ENCODE results near the gene HCRTR1. TPM values are rescaled to one million over a fixed set of nuclear protein-coding genes. Genes with fewer than 3 reads are reported as not detected.

HCRTR1 gene
- total RNA-seq, 1 experiment from 2014 or later, result not detected

- Histone ChIP-seq H3K4me3 (no peak overlapping the region), H3K27me3 (replicated peaks) (no peaks in the 10 kb centered on the region), H3K36me3 (peaks cover 94% of the 10 kb centered on the region), H3K9me3 (replicated peaks) (no peaks in the 10 kb centered on the region), H3K4me1 (replicated peaks) (peaks cover 29% of the 10 kb centered on the region), H3K27ac (no peak overlapping the region)
- DNase-seq (ENCODE audit: low read depth in 1 of 2, low spot score in 2 of 2), result no peak
Observed at GRCh38 chr1:31661856-31662255, 44.4 kb downstream of the HCRTR1 start.

- H3K36me3 ChIP-seq, result peaks cover 94% of the 10 kb centered on the region
Observed at GRCh38 chr1:31662463-31662862, 45.0 kb downstream of the HCRTR1 start.

GRCh38 chr1:31663622-31664452 is 46.3 kb downstream of the HCRTR1 start:
- Histone ChIP-seq H3K4me1 (replicated peaks) (peaks cover 37% of the 10 kb centered on the region), H3K27ac (peak overlapping the region; percentile 57), H3K4me3 (no peak overlapping the region), H3K27me3 (replicated peaks) (no peaks in the 10 kb centered on the region), H3K9me3 (replicated peaks) (no peaks in the 10 kb centered on the region), H3K36me3 (peaks cover 90% of the 10 kb centered on the region)
- peak; percentile 45 to 70 for DNase-seq (ENCODE audit: low read depth in 1 of 2, low spot score in 2 of 2)

More at GRCh38 chr1:31662463-31662862, 45.0 kb downstream of the HCRTR1 start:
- H3K9me3 ChIP-seq (replicated peaks), result no peaks in the 10 kb centered on the region
- no peak overlapping the region for H3K4me3 ChIP-seq
- no peak for DNase-seq (ENCODE audit: low read depth in 1 of 2, low spot score in 2 of 2)
- peaks cover 35% of the 10 kb centered on the region for H3K4me1 ChIP-seq (replicated peaks)
- H3K27me3 ChIP-seq (replicated peaks), result no peaks in the 10 kb centered on the region
- no peak overlapping the region for H3K27ac ChIP-seq

- H3K4me1 ChIP-seq (replicated peaks), result peaks cover 37% of the 10 kb centered on the region
- DNase-seq (ENCODE audit: low read depth in 1 of 2, low spot score in 2 of 2), result peak in 1 of 2 experiments; percentile 15
- H3K36me3 ChIP-seq, result peaks cover 90% of the 10 kb centered on the region
- H3K9me3 ChIP-seq (replicated peaks), result no peaks in the 10 kb centered on the region
- no peak overlapping the region for H3K4me3 ChIP-seq
- peak overlapping the region; percentile 57 for H3K27ac ChIP-seq
- H3K27me3 ChIP-seq (replicated peaks), result no peaks in the 10 kb centered on the region
Observed at GRCh38 chr1:31664528-31664927, 47.0 kb downstream of the HCRTR1 start.

GRCh38 chr1:31665234-31665878 is 47.9 kb downstream of the HCRTR1 start:
- DNase-seq (ENCODE audit: low read depth in 1 of 2, low spot score in 2 of 2), result peak; percentile 76 to 89
- Histone ChIP-seq H3K27me3 (replicated peaks) (no peaks in the 10 kb centered on the region), H3K36me3 (peaks cover 92% of the 10 kb centered on the region), H3K4me3 (no peak overlapping the region), H3K9me3 (replicated peaks) (no peaks in the 10 kb centered on the region), H3K27ac (peak overlapping the region; percentile 57), H3K4me1 (replicated peaks) (peaks cover 37% of the 10 kb centered on the region)

GRCh38 chr1:31666263-31666963 is 48.9 kb downstream of the HCRTR1 start:
- peak overlapping the region; percentile 57; the same call in 1 of the 2 replicates for H3K27ac ChIP-seq
- no peaks in the 10 kb centered on the region for H3K27me3 ChIP-seq (replicated peaks)
- peaks cover 92% of the 10 kb centered on the region for H3K36me3 ChIP-seq
- DNase-seq (ENCODE audit: low read depth in 1 of 2, low spot score in 2 of 2), result peak; percentile 50 to 68
- H3K4me3 ChIP-seq, result no peak overlapping the region
- H3K9me3 ChIP-seq (replicated peaks), result no peaks in the 10 kb centered on the region
- peaks cover 37% of the 10 kb centered on the region for H3K4me1 ChIP-seq (replicated peaks)

- H3K36me3 ChIP-seq, result peaks cover 92% of the 10 kb centered on the region
- peaks cover 37% of the 10 kb centered on the region for H3K4me1 ChIP-seq (replicated peaks)
- H3K4me3 ChIP-seq, result no peak overlapping the region
- no peaks in the 10 kb centered on the region for H3K27me3 ChIP-seq (replicated peaks)
- no peak for DNase-seq (ENCODE audit: low read depth in 1 of 2, low spot score in 2 of 2)
- H3K27ac ChIP-seq, result no peak overlapping the region
- H3K9me3 ChIP-seq (replicated peaks), result no peaks in the 10 kb centered on the region
Observed at GRCh38 chr1:31667065-31667785, 49.7 kb downstream of the HCRTR1 start.

GRCh38 chr1:31668303-31668883 is 50.9 kb downstream of the HCRTR1 start:
- Histone ChIP-seq H3K9me3 (replicated peaks) (no peaks in the 10 kb centered on the region), H3K36me3 (peaks cover 94% of the 10 kb centered on the region), H3K27me3 (replicated peaks) (no peaks in the 10 kb centered on the region), H3K27ac (no peak overlapping the region), H3K4me3 (no peak overlapping the region), H3K4me1 (replicated peaks) (peaks cover 37% of the 10 kb centered on the region)
- no peak for DNase-seq (ENCODE audit: low read depth in 1 of 2, low spot score in 2 of 2)

- H3K27me3 ChIP-seq (replicated peaks), result no peaks in the 10 kb centered on the region
- H3K27ac ChIP-seq, result no peak overlapping the region
- no peaks in the 10 kb centered on the region for H3K9me3 ChIP-seq (replicated peaks)
- DNase-seq (ENCODE audit: low read depth in 1 of 2, low spot score in 2 of 2), result no peak
- peaks cover 33% of the 10 kb centered on the region for H3K4me1 ChIP-seq (replicated peaks)
- H3K4me3 ChIP-seq, result no peak overlapping the region
- H3K36me3 ChIP-seq, result peaks cover 94% of the 10 kb centered on the region
Observed at GRCh38 chr1:31669433-31669785, 51.9 kb downstream of the HCRTR1 start.

- DNase-seq (ENCODE audit: low read depth in 1 of 2, low spot score in 2 of 2), result no peak
- Histone ChIP-seq H3K4me3 (no peak overlapping the region), H3K27ac (no peak overlapping the region), H3K27me3 (replicated peaks) (no peaks in the 10 kb centered on the region), H3K36me3 (peaks cover 94% of the 10 kb centered on the region), H3K4me1 (replicated peaks) (peaks cover 27% of the 10 kb centered on the region), H3K9me3 (replicated peaks) (no peaks in the 10 kb centered on the region)
Observed at GRCh38 chr1:31669786-31670592, 52.5 kb downstream of the HCRTR1 start.

- Histone ChIP-seq H3K4me1 (replicated peaks) (peaks cover 22% of the 10 kb centered on the region), H3K27ac (no peak overlapping the region), H3K27me3 (replicated peaks) (no peaks in the 10 kb centered on the region), H3K4me3 (no peak overlapping the region), H3K9me3 (replicated peaks) (no peaks in the 10 kb centered on the region), H3K36me3 (peaks cover 94% of the 10 kb centered on the region)
- no peak for DNase-seq (ENCODE audit: low read depth in 1 of 2, low spot score in 2 of 2)
Observed at GRCh38 chr1:31670593-31670964, 53.1 kb downstream of the HCRTR1 start.

- peaks cover 91% of the 10 kb centered on the region for H3K36me3 ChIP-seq
- no peak overlapping the region for H3K4me3 ChIP-seq
- no peaks in the 10 kb centered on the region for H3K27me3 ChIP-seq (replicated peaks)
- H3K27ac ChIP-seq, result no peak overlapping the region
- DNase-seq (ENCODE audit: low read depth in 1 of 2, low spot score in 2 of 2), result no peak
- H3K4me1 ChIP-seq (replicated peaks), result peaks cover 16% of the 10 kb centered on the region
- H3K9me3 ChIP-seq (replicated peaks), result no peaks in the 10 kb centered on the region
Observed at GRCh38 chr1:31671147-31671546, 53.7 kb downstream of the HCRTR1 start.

Measured in SJSA1 (cell line).